ENCODE measurements around the gene SPRED1.
"Not testable (repeated sequence)": the region's sequence is repeated elsewhere in the genome, so short reads cannot be mapped to it uniquely, and the experiment has no call there.

Gene SPRED1

DNA sequence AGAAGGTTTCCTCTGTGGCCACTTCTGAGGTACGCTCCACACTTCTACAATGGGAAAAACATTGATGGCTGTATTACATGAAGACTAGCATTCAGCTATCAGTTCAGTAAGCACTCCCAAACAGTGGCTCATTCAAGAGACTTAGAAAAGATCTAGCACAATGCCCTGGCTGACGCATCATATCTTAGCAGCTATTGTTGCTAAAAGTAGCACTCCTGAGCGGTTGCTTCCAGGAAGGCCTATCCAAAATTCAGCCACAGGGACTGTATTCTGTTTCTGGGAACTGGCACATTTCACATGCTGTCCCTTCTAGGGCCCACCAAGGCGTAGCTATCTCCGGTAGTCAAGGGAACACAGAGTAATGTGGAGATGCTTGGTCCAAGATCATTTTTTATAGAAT is 21.2 kb upstream of the SPRED1 start:
- TF ChIP-seq, protein P1, sequence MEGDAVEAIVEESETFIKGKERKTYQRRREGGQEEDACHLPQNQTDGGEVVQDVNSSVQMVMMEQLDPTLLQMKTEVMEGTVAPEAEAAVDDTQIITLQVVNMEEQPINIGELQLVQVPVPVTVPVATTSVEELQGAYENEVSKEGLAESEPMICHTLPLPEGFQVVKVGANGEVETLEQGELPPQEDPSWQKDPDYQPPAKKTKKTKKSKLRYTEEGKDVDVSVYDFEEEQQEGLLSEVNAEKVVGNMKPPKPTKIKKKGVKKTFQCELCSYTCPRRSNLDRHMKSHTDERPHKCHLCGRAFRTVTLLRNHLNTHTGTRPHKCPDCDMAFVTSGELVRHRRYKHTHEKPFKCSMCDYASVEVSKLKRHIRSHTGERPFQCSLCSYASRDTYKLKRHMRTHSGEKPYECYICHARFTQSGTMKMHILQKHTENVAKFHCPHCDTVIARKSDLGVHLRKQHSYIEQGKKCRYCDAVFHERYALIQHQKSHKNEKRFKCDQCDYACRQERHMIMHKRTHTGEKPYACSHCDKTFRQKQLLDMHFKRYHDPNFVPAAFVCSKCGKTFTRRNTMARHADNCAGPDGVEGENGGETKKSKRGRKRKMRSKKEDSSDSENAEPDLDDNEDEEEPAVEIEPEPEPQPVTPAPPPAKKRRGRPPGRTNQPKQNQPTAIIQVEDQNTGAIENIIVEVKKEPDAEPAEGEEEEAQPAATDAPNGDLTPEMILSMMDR (IDR thresholded peaks at IDR 0.05), result no peak
- no peak for TF ChIP-seq ZFX (IDR thresholded peaks at IDR 0.05; ENCODE audit: borderline replicate concordance)
- no peak overlapping the region for H3K27ac ChIP-seq

GRCh38 chr15:38237021-38237420 is 15.6 kb upstream of the SPRED1 start:
- H3K27ac ChIP-seq, result not testable (repeated sequence)

DNA sequence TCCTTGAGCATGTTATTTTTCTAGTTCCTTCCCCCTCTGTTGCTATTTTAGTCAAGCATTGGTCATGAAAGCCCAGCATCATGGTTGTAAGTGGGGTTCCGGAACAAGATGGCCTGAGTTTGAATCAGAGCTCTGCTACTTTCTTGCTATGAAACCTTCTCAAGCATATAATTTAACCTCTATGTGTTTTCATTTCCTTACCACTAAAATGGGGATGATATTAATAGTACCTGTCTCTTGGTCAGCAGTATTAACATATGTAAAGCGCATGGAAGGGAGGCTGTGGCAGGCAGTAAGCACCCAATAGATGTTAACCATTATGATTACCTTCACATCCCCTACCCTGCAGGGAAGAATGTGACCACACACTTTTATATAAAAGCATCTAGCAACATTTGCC is 14.3 kb upstream of the SPRED1 start:
- H3K27ac ChIP-seq, result no peak overlapping the region
- no peak for TF ChIP-seq ZFX (IDR thresholded peaks at IDR 0.05; ENCODE audit: borderline replicate concordance)
- TF ChIP-seq, protein P1 (IDR thresholded peaks at IDR 0.05), result no peak

DNA sequence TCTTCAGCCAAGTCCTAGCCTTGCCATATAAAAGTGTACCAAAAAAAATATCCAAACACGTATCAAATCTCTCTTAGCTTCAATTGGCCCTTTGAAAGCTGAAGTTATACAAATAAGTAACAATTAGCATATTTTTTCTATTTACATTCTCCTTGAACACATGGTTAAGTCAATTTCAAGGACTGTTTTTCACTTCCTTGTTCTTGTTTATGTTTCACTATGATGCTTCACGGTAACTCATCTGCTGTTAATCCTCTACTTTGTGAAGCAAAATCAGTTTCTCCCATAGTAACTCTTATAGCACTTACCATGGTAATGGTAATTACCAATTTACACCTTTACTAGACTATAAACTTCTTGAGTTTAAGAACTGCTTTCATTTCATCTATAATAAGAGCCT is 10.6 kb upstream of the SPRED1 start:
- H3K27ac ChIP-seq, result no peak overlapping the region
- TF ChIP-seq, protein P1 (IDR thresholded peaks at IDR 0.05), result no peak
- TF ChIP-seq ZFX (IDR thresholded peaks at IDR 0.05; ENCODE audit: borderline replicate concordance), result no peak

DNA sequence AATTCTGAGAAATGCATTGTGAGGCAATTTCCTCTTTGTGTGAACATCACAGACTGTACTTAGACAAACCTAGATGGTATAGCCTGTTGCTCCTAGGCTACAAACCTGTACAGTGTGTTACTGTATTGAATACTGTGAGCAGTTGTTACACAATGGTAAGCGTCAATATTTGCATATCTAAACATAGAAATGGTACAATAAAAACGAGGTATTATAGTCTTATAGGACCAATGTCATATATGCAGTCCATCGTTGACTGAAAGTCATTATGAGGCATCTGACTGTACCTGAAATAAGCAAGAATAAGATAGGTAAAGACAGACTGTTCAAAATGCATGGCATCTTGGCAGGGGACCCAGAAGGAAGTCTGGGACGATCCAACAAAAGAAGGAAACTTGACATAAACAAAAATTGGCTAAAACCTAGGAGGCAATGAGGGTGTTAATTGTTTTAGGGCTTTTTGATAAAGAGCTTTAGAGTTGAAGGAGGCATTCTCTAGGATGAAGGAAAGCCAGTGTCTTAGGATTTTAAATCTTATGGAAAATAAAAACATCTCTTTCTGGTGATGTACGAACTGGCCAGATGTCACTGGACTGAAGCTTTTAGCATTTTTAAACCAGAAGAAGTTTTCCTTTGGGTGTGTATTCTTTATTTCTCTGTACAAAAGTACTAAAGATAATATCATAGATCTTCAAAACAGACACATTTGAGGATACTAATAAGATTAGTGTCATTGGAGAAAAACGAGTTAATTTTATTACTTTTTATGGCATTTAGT is 9.2 kb upstream of the SPRED1 start:
- no peak for TF ChIP-seq ZFX (IDR thresholded peaks at IDR 0.05; ENCODE audit: borderline replicate concordance)
- TF ChIP-seq, protein P1 (IDR thresholded peaks at IDR 0.05), result no peak
- no peak overlapping the region for H3K27ac ChIP-seq

DNA sequence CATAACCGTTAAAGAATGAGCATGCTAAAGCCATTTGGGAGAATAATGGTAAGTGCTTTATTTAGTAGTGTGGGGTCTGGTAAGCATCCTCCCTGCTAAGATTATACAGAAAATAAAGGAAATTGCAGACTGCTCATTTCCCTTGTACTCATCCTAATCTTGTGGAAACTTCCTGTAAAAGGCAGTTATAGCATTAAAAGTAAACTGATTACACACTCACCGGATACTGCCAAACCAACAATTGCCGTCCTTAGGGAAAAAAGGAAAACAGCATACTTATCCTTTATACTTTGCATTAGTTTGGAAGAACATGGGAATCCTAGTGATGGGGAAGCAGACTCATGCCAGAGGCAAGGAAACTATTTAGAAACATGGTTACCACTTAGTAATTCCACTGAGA is 5.3 kb upstream of the SPRED1 start:
- TF ChIP-seq ZFX (IDR thresholded peaks at IDR 0.05; ENCODE audit: borderline replicate concordance), result no peak
- TF ChIP-seq, protein P1 (IDR thresholded peaks at IDR 0.05), result no peak
- H3K27ac ChIP-seq, result no peak overlapping the region

DNA sequence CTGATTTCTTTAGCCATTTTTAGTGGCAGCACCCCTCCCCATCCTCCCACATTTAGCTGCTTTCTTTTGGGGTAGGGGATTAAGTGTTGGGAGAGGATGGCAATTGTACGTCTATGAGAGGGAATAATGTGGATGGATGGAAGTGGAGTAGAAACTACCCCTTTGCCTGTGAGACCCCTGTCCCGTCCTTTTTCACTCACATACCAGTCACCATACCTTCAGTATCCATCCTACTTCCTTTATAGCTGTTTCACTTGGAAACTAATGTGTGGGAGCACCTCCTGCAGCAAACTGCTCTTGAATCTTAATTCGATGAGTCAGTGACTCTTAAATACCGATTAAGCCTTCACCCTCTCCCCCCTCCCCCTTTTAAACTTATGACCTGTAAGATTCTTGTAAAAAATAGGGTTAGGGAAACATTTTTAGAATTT is 730 bp downstream of the SPRED1 start:
- peak overlapping the region; percentile 92 for H3K27ac ChIP-seq
- TF ChIP-seq ZFX (IDR thresholded peaks at IDR 0.05; ENCODE audit: borderline replicate concordance), result no peak
- TF ChIP-seq, protein P1 (IDR thresholded peaks at IDR 0.05), result no peak

Data from 22Rv1 (cell line).